GM12873 (cell line): ENCODE results near the gene ZSCAN5A.

ENCODE experiments used
- CTCF ChIP-seq: IDR thresholded peaks from 2 replicates; pipeline ENCODE4 v1.5.1; 2012; ENCODE audit warnings: low read depth, mild to moderate bottlenecking, moderate library complexity, low read length, control low read depth; ENCODE audit not compliant: insufficient read depth; ENCODE audit errors: missing control alignments

ZSCAN5A gene

GRCh38 chr19:56261145-56261544, 53.5 kb downstream of the ZSCAN5A start:
- no peak for TF ChIP-seq CTCF

- no peak for TF ChIP-seq CTCF
Observed at GRCh38 chr19:56258272-56258671, 56.4 kb downstream of the ZSCAN5A start.

GRCh38 chr19:56253737-56254136, 60.9 kb downstream of the ZSCAN5A start:
- TF ChIP-seq CTCF: peak; percentile 43

- peak; percentile 99 for TF ChIP-seq CTCF
Observed at GRCh38 chr19:56252699-56253422, 61.8 kb downstream of the ZSCAN5A start.

GRCh38 chr19:56245764-56246163, 68.9 kb downstream of the ZSCAN5A start:
- TF ChIP-seq CTCF: peak; percentile 12

- no peak for TF ChIP-seq CTCF
Observed at GRCh38 chr19:56245121-56245740, 69.4 kb downstream of the ZSCAN5A start.

- no peak for TF ChIP-seq CTCF
Observed at GRCh38 chr19:56223481-56223880, 91.2 kb downstream of the ZSCAN5A start.
